Fibroblast of villous mesenchyme (primary cell): ENCODE data around the gene KCND3. TPM values are rescaled to one million over a fixed set of nuclear protein-coding genes. Genes with fewer than 3 reads are reported as not detected.

ENCODE experiments used
- DNase-seq: peaks from one replicate; pipeline ENCODE4 v3.0.0-alpha.2; 2010; ENCODE audit warnings: low read depth
- H3K4me3 ChIP-seq: 2 replicates; pipeline ENCODE4 v1.5.1; 2011; ENCODE audit warnings: low read depth, mild to moderate bottlenecking, low read length
- CTCF ChIP-seq: IDR thresholded peaks from 2 replicates; pipeline ENCODE4 v1.5.1; 2012; ENCODE audit warnings: low read depth, mild to moderate bottlenecking, low read length; ENCODE audit not compliant: insufficient read depth
- total RNA-seq: library from RNA; depleted of rRNA; stranded (reverse); fragments of >200 nt; gene quantifications from 2 replicates; pipeline ENCODE4 v1.2.3, GENCODE V29; 2012

Gene KCND3
- total RNA-seq, 1 donor: 1.7 TPM

DNA sequence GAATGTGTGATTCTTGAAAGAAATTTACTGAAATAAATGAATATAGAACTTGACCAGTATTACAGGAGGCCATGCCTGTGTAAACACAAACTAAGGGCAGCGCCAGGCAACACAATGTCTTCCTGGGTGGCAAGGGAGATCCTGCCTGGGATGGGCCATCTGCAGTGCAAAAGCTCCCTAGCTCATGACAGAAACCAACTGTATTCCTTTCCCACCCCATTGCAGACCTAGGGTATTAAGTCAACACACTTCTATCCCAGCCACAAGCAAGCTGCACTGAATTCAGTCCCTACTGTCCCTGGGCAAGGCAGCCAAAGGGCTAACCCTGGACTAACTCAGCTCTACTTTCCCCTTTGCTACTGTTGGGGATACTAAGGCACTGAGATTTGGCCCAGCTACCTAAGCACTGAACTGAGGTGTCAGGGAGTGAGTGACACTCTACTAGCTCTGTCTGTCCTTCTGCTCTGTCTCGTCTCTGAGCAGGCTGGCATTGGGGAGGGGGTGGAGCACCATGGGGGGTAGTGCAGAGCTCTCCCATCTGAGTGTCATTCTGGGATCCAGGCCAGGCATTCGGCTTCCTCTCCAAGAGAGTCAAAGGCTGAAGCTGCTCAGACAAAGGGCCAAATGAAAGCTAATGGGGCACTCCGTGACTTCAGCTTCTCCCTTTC, 252.8 kb downstream of the KCND3 start:
- DNase-seq: no peak
- no peak for TF ChIP-seq CTCF
- H3K4me3 ChIP-seq: no peak overlapping the region

GRCh38 chr1:111735858-111736544, 253.5 kb downstream of the KCND3 start:
- TF ChIP-seq CTCF: no peak
- no peak overlapping the region for H3K4me3 ChIP-seq
- peak; percentile 35 for DNase-seq

GRCh38 chr1:111735321-111735720, 254.1 kb downstream of the KCND3 start:
- DNase-seq: peak; percentile 18
- H3K4me3 ChIP-seq: no peak overlapping the region
- no peak for TF ChIP-seq CTCF

GRCh38 chr1:111734856-111735255, 254.6 kb downstream of the KCND3 start:
- no peak for DNase-seq
- no peak for TF ChIP-seq CTCF
- H3K4me3 ChIP-seq: no peak overlapping the region

DNA sequence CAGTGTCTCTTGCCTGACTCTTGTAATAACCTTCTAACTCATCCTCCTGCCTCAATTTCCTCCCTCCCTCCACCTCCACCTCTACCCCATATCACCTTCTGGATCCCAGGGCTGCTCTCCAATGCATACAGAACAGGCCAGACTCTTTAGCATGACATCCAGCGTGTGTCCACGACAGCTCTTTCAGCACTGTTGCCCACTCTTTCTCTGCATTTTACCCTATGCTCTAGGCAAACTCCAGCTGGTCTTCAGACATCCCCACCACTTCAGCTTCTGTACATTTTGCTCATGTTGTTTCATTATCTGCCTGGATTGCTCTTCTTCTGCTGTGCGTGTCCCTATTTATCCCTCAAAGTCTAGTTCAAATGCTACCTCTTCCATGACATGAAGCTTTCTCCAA, 255.0 kb downstream of the KCND3 start:
- TF ChIP-seq CTCF: no peak
- no peak overlapping the region for H3K4me3 ChIP-seq
- DNase-seq: no peak

GRCh38 chr1:111733992-111734341, 255.5 kb downstream of the KCND3 start:
- no peak for DNase-seq
- TF ChIP-seq CTCF: no peak
- H3K4me3 ChIP-seq: no peak overlapping the region
